ENCODE results near the gene APBA1.

Gene APBA1
- long read RNA-seq, full-length matches to known transcripts, result 1 of 1 reads
- long read RNA-seq, partial matches to known transcripts, result 0 of 1 reads
- long read RNA-seq, other reads (novel, unspliced or antisense), result 0 of 1 reads

GRCh38 chr9:69671879-69672595 is at the start of gene APBA1:
APBA1 (minus strand) TSS chr9:69672371.
- peak in 1 of 2 experiments; percentile 22 for DNase-seq (ENCODE audit: low read depth in 1 of 2, low spot score in 1 of 2)
- TF ChIP-seq, protein P1, sequence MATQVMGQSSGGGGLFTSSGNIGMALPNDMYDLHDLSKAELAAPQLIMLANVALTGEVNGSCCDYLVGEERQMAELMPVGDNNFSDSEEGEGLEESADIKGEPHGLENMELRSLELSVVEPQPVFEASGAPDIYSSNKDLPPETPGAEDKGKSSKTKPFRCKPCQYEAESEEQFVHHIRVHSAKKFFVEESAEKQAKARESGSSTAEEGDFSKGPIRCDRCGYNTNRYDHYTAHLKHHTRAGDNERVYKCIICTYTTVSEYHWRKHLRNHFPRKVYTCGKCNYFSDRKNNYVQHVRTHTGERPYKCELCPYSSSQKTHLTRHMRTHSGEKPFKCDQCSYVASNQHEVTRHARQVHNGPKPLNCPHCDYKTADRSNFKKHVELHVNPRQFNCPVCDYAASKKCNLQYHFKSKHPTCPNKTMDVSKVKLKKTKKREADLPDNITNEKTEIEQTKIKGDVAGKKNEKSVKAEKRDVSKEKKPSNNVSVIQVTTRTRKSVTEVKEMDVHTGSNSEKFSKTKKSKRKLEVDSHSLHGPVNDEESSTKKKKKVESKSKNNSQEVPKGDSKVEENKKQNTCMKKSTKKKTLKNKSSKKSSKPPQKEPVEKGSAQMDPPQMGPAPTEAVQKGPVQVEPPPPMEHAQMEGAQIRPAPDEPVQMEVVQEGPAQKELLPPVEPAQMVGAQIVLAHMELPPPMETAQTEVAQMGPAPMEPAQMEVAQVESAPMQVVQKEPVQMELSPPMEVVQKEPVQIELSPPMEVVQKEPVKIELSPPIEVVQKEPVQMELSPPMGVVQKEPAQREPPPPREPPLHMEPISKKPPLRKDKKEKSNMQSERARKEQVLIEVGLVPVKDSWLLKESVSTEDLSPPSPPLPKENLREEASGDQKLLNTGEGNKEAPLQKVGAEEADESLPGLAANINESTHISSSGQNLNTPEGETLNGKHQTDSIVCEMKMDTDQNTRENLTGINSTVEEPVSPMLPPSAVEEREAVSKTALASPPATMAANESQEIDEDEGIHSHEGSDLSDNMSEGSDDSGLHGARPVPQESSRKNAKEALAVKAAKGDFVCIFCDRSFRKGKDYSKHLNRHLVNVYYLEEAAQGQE (IDR thresholded peaks at IDR 0.05; ENCODE audit: insufficient replicate concordance, low read depth), result no peak
- TF ChIP-seq SPI1 (IDR thresholded peaks at IDR 0.05; ENCODE audit: borderline replicate concordance, low read depth) (no peak), CTCF (IDR thresholded peaks at IDR 0.05; ENCODE audit: insufficient read depth, low read length) (no peak), POLR2AphosphoS5 (IDR thresholded peaks at IDR 0.05; ENCODE audit: low read depth) (no peak), GABPA (IDR thresholded peaks at IDR 0.05; ENCODE audit: low read depth) (no peak)
- Histone ChIP-seq H3K27me3 (ENCODE audit: insufficient read depth, poor library complexity, severe bottlenecking) (peaks cover 18% of the 10 kb centered on the region), H3K27ac (replicated peaks) (no peak within 1 kb of the TSS), H3K4me3 (replicated peaks; ENCODE audit: insufficient read depth, low read length) (peak within 1 kb of the TSS; percentile 52)

- TF ChIP-seq GABPA (IDR thresholded peaks at IDR 0.05; ENCODE audit: low read depth) (no peak), CTCF (IDR thresholded peaks at IDR 0.05; ENCODE audit: insufficient read depth, low read length) (no peak), SPI1 (IDR thresholded peaks at IDR 0.05; ENCODE audit: borderline replicate concordance, low read depth) (no peak), POLR2AphosphoS5 (IDR thresholded peaks at IDR 0.05; ENCODE audit: low read depth) (no peak)
- TF ChIP-seq, protein P1 (IDR thresholded peaks at IDR 0.05; ENCODE audit: insufficient replicate concordance, low read depth), result no peak
- no peak overlapping the region for H3K4me3 ChIP-seq (replicated peaks; ENCODE audit: insufficient read depth, low read length)
Observed at GRCh38 chr9:69719983-69720382, 47.8 kb upstream of the APBA1 start.

DNA sequence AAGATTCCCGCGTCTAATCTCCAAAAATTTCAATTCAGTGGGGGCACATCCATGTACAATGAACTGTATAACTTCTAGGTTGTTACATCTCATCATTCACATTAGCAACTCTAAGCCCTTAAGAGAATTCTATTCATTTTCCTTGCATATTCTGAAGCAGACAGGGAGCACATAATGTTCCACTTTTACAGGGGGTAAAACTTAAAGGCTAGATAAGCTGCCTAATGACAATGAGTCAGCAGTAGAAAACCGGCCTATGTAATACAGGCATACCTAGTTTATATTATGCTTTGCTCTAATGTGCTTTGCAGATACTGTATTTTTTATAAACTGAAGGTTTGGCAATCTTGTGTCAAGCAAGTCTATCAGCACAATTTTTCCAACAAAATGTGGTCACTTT is 47.2 kb upstream of the APBA1 start:
- H3K27me3 ChIP-seq (ENCODE audit: insufficient read depth, poor library complexity, severe bottlenecking), result no peaks in the 10 kb centered on the region
- no peak overlapping the region for H3K27ac ChIP-seq (replicated peaks)
- no peak for DNase-seq (ENCODE audit: low read depth in 1 of 2, low spot score in 1 of 2)
- TF ChIP-seq SPI1 (IDR thresholded peaks at IDR 0.05; ENCODE audit: borderline replicate concordance, low read depth) (no peak), GABPA (IDR thresholded peaks at IDR 0.05; ENCODE audit: low read depth) (no peak), POLR2AphosphoS5 (IDR thresholded peaks at IDR 0.05; ENCODE audit: low read depth) (no peak), CTCF (IDR thresholded peaks at IDR 0.05; ENCODE audit: insufficient read depth, low read length) (no peak)
- TF ChIP-seq, protein P1 (IDR thresholded peaks at IDR 0.05; ENCODE audit: insufficient replicate concordance, low read depth), result no peak
- no peak overlapping the region for H3K4me3 ChIP-seq (replicated peaks; ENCODE audit: insufficient read depth, low read length)

More at GRCh38 chr9:69719983-69720382, 47.8 kb upstream of the APBA1 start:
- Histone ChIP-seq H3K27ac (replicated peaks) (no peak overlapping the region), H3K27me3 (ENCODE audit: insufficient read depth, poor library complexity, severe bottlenecking) (no peaks in the 10 kb centered on the region)
- DNase-seq (ENCODE audit: low read depth in 1 of 2, low spot score in 1 of 2), result no peak
